ENCODE measurements around the gene ANAPC4. TPM values are rescaled to one million over a fixed set of nuclear protein-coding genes. Genes with fewer than 3 reads are reported as not detected.

Gene ANAPC4
- total and polyA plus RNA-seq, 2 experiments from 2014 or later: 18.6 to 23.1 TPM

- 96% methylated on average over 2 of the region's 2 CpGs for WGBS (ENCODE audit: low lambda C conversion rate, missing lambda C conversion rate)
- no peaks in the 10 kb centered on the region for H3K9me3 ChIP-seq (ENCODE audit: low read depth)
- H3K9me2 ChIP-seq (replicated peaks; ENCODE audit: insufficient read depth): no peaks in the 10 kb centered on the region
- no peak overlapping the region for H2AFZ ChIP-seq
- no peaks in the 10 kb centered on the region for H3K27me3 ChIP-seq
- H3K4me1 ChIP-seq (ENCODE audit: insufficient read depth): no peaks in the 10 kb centered on the region
- no peak overlapping the region for H3K4me2 ChIP-seq
- no peak for DNase-seq (ENCODE audit: low spot score)
- H3K27ac ChIP-seq: no peak overlapping the region
- no peaks in the 10 kb centered on the region for H3K36me3 ChIP-seq (replicated peaks; ENCODE audit: insufficient read depth, low read depth)
- no peaks in the 10 kb centered on the region for H4K20me1 ChIP-seq (ENCODE audit: insufficient read depth, poor library complexity, severe bottlenecking)
- no peak overlapping the region for H3K4me3 ChIP-seq
- TF ChIP-seq EZH2phosphoT487 (IDR thresholded peaks at IDR 0.05; ENCODE audit: low read depth, severe bottlenecking, unreplicated experiment): no peak
- TF ChIP-seq EZH2 (IDR thresholded peaks at IDR 0.05; ENCODE audit: borderline replicate concordance): no peak
- TF ChIP-seq CTCF (IDR thresholded peaks at IDR 0.05; ENCODE audit: poor library complexity): no peak
- H3K79me2 ChIP-seq: no peaks in the 10 kb centered on the region
Observed at GRCh38 chr4:25343671-25344070, 33.4 kb upstream of the ANAPC4 start.

GRCh38 chr4:25345744-25346143 is 31.3 kb upstream of the ANAPC4 start:
- Histone ChIP-seq H3K9me3 (ENCODE audit: low read depth) (no peaks in the 10 kb centered on the region), H3K4me1 (ENCODE audit: insufficient read depth) (no peaks in the 10 kb centered on the region), H2AFZ (no peak overlapping the region), H3K9me2 (replicated peaks; ENCODE audit: insufficient read depth) (no peaks in the 10 kb centered on the region), H4K20me1 (ENCODE audit: insufficient read depth, poor library complexity, severe bottlenecking) (no peaks in the 10 kb centered on the region), H3K27me3 (no peaks in the 10 kb centered on the region), H3K4me2 (no peak overlapping the region), H3K79me2 (no peaks in the 10 kb centered on the region), H3K36me3 (replicated peaks; ENCODE audit: insufficient read depth, low read depth) (no peaks in the 10 kb centered on the region), H3K4me3 (no peak overlapping the region), H3K27ac (no peak overlapping the region)
- TF ChIP-seq EZH2 (IDR thresholded peaks at IDR 0.05; ENCODE audit: borderline replicate concordance) (no peak), EZH2phosphoT487 (IDR thresholded peaks at IDR 0.05; ENCODE audit: low read depth, severe bottlenecking, unreplicated experiment) (no peak), CTCF (IDR thresholded peaks at IDR 0.05; ENCODE audit: poor library complexity) (no peak)
- WGBS (ENCODE audit: low lambda C conversion rate, missing lambda C conversion rate): 56% methylated on average over 5 of the region's 5 CpGs
- DNase-seq (ENCODE audit: low spot score): no peak

- Histone ChIP-seq H3K27ac (no peak overlapping the region), H3K27me3 (no peaks in the 10 kb centered on the region), H3K79me2 (no peaks in the 10 kb centered on the region), H4K20me1 (ENCODE audit: insufficient read depth, poor library complexity, severe bottlenecking) (no peaks in the 10 kb centered on the region), H3K4me3 (no peak overlapping the region), H3K9me2 (replicated peaks; ENCODE audit: insufficient read depth) (no peaks in the 10 kb centered on the region), H3K4me2 (no peak overlapping the region), H3K9me3 (ENCODE audit: low read depth) (no peaks in the 10 kb centered on the region), H3K36me3 (replicated peaks; ENCODE audit: insufficient read depth, low read depth) (no peaks in the 10 kb centered on the region), H3K4me1 (ENCODE audit: insufficient read depth) (no peaks in the 10 kb centered on the region), H2AFZ (no peak overlapping the region)
- no peak for DNase-seq (ENCODE audit: low spot score)
- WGBS (ENCODE audit: low lambda C conversion rate, missing lambda C conversion rate): 98% methylated on average over 3 of the region's 3 CpGs
- TF ChIP-seq EZH2phosphoT487 (IDR thresholded peaks at IDR 0.05; ENCODE audit: low read depth, severe bottlenecking, unreplicated experiment) (no peak), CTCF (IDR thresholded peaks at IDR 0.05; ENCODE audit: poor library complexity) (no peak), EZH2 (IDR thresholded peaks at IDR 0.05; ENCODE audit: borderline replicate concordance) (no peak)
Observed at GRCh38 chr4:25346913-25347312, 30.1 kb upstream of the ANAPC4 start.

- no peak for TF ChIP-seq EZH2 (IDR thresholded peaks at IDR 0.05; ENCODE audit: borderline replicate concordance)
- no peak for TF ChIP-seq EZH2phosphoT487 (IDR thresholded peaks at IDR 0.05; ENCODE audit: low read depth, severe bottlenecking, unreplicated experiment)
- no peak for TF ChIP-seq CTCF (IDR thresholded peaks at IDR 0.05; ENCODE audit: poor library complexity)
- Histone ChIP-seq H3K79me2 (no peaks in the 10 kb centered on the region), H3K4me2 (no peak overlapping the region), H2AFZ (no peak overlapping the region), H3K4me1 (ENCODE audit: insufficient read depth) (no peaks in the 10 kb centered on the region), H4K20me1 (ENCODE audit: insufficient read depth, poor library complexity, severe bottlenecking) (no peaks in the 10 kb centered on the region), H3K36me3 (replicated peaks; ENCODE audit: insufficient read depth, low read depth) (no peaks in the 10 kb centered on the region), H3K4me3 (no peak overlapping the region), H3K9me3 (ENCODE audit: low read depth) (no peaks in the 10 kb centered on the region), H3K9me2 (replicated peaks; ENCODE audit: insufficient read depth) (no peaks in the 10 kb centered on the region), H3K27ac (no peak overlapping the region), H3K27me3 (no peaks in the 10 kb centered on the region)
- WGBS (ENCODE audit: low lambda C conversion rate, missing lambda C conversion rate): 41% methylated on average over 2 of the region's 2 CpGs
- no peak for DNase-seq (ENCODE audit: low spot score)
Observed at GRCh38 chr4:25347473-25347872, 29.6 kb upstream of the ANAPC4 start.

All from hepatocyte (in vitro differentiated cells).